GM12878 (cell line): ENCODE data around the gene RASD1.

Experiments
- EGR1 ChIP-seq, 2 experiments: IDR thresholded peaks; 1 replicate in 1 of 2; 2 replicates in 1 of 2; pipeline ENCODE4 v1.6.1; 2011 to 2012; ENCODE audit warnings: low read depth in 2 of 2, low read length in 2 of 2, borderline replicate concordance in 1 of 2, mild to moderate bottlenecking in 1 of 2, moderate library complexity in 1 of 2
- ETV6 ChIP-seq, 2 experiments: fragments of 450-650 bp in 1 of 2; IDR thresholded peaks in 1 of 2; conservative IDR thresholded peaks in 1 of 2; 2 replicates each; pipeline ENCODE4 v1.6.1; 2014; ENCODE audit warnings: antibody characterized with exemption in 1 of 2, borderline replicate concordance in 1 of 2, low read depth in 1 of 2, mild to moderate bottlenecking in 1 of 2, moderate library complexity in 1 of 2
- HDAC6 ChIP-seq: fragments of 200-600 bp; sonication (generic); IDR thresholded peaks from one replicate; pipeline ENCODE4 v1.8.0; 2017; ENCODE audit warnings: antibody characterized with exemption; ENCODE audit not compliant: unreplicated experiment
- MTA3 ChIP-seq: IDR thresholded peaks from 2 replicates; pipeline ENCODE4 v1.6.1; 2012; ENCODE audit warnings: low read length, inconsistent platforms, borderline replicate concordance
- TF ChIP-seq, protein P1 (sequence below), 3 experiments: IDR thresholded peaks in 2 of 3; conservative IDR thresholded peaks in 1 of 3; 2 replicates each; pipeline ENCODE4 v1.5.1; 2011; ENCODE audit warnings: low read depth in 3 of 3, low read length in 3 of 3, mild to moderate bottlenecking in 3 of 3, control low read depth in 2 of 3, moderate library complexity in 2 of 3, inconsistent platforms in 1 of 3, mixed read lengths in 1 of 3; ENCODE audit not compliant: control insufficient read depth in 2 of 3, insufficient read depth in 1 of 3; ENCODE audit errors: extremely low read depth in 1 of 3

GRCh38 chr17:17455173-17455572 lies 41.0 kb downstream of the RASD1 start:
- TF ChIP-seq MTA3 (no peak), ETV6 (conservative IDR thresholded peaks at IDR 0.05 in 1 of 2, IDR thresholded peaks at IDR 0.05 in 1 of 2; ENCODE audit: borderline replicate concordance in 1 of 2, low read depth in 1 of 2) (no peak), HDAC6 (no peak), EGR1 (IDR thresholded peaks at IDR 0.05; ENCODE audit: borderline replicate concordance in 1 of 2, low read depth in 2 of 2, low read length in 2 of 2) (no peak)
- TF ChIP-seq, protein P1, sequence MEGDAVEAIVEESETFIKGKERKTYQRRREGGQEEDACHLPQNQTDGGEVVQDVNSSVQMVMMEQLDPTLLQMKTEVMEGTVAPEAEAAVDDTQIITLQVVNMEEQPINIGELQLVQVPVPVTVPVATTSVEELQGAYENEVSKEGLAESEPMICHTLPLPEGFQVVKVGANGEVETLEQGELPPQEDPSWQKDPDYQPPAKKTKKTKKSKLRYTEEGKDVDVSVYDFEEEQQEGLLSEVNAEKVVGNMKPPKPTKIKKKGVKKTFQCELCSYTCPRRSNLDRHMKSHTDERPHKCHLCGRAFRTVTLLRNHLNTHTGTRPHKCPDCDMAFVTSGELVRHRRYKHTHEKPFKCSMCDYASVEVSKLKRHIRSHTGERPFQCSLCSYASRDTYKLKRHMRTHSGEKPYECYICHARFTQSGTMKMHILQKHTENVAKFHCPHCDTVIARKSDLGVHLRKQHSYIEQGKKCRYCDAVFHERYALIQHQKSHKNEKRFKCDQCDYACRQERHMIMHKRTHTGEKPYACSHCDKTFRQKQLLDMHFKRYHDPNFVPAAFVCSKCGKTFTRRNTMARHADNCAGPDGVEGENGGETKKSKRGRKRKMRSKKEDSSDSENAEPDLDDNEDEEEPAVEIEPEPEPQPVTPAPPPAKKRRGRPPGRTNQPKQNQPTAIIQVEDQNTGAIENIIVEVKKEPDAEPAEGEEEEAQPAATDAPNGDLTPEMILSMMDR (IDR thresholded peaks at IDR 0.05 in 2 of 3, conservative IDR thresholded peaks at IDR 0.05 in 1 of 3; ENCODE audit: control insufficient read depth in 2 of 3, extremely low read depth in 1 of 3, insufficient read depth in 1 of 3, low read depth in 3 of 3, low read length in 3 of 3), result no peak
